IMR-90 (cell line): ENCODE measurements around the gene SLC1A7. TPM values are rescaled to one million over a fixed set of nuclear protein-coding genes. Genes with fewer than 3 reads are reported as not detected.

Source experiments
- ATAC-seq: fragments of 200-7000 bp; cut with Tn5 transposase; 2 replicates; pipeline ENCODE4 v1.9.1; 2020; ENCODE audit warnings: low read depth, mild to moderate bottlenecking, moderate library complexity
- BruUV-seq: library from RNA; stranded (reverse); fragments of 400-500 nt; replicated peaks from 2 replicates; lab custom pipeline; 2021; lab: Mats Ljungman, UMichigan
- CTCF ChIA-PET: fragments of 300-600 bp; formaldehyde crosslinking; extraction: SDS; loops from one replicate; lab custom pipeline; 2021; ENCODE audit warnings: antibody characterized with exemption; lab: Yijun Ruan, JAX
- POLR2A ChIA-PET: fragments of 300-600 bp; sonication (Branson Sonifier 250); formaldehyde crosslinking; loops from one replicate; lab custom pipeline; 2022; ENCODE audit warnings: antibody characterized with exemption; ENCODE audit not compliant: unreplicated experiment; lab: Charles Lee
- DNase-seq: peaks from one replicate; pipeline ENCODE4 v3.0.0; 2013
- H2AFZ ChIP-seq: replicated peaks from 2 replicates; pipeline ENCODE3; 2013; ENCODE audit warnings: low read length, mild to moderate bottlenecking; ENCODE audit not compliant: poor library complexity
- H2AK5ac ChIP-seq: 2 replicates; pipeline ENCODE4 v1.6.1; 2013; ENCODE audit warnings: low read depth, low read length, inconsistent platforms
- H2AK9ac ChIP-seq: replicated peaks from 2 replicates; pipeline ENCODE3; 2013; ENCODE audit warnings: mild to moderate bottlenecking, low read depth, low read length, moderate library complexity; ENCODE audit not compliant: poor library complexity
- H2BK120ac ChIP-seq: 2 replicates; pipeline ENCODE4 v1.6.1; 2013; ENCODE audit warnings: low read depth, low read length, inconsistent platforms
- H2BK15ac ChIP-seq: 3 replicates; pipeline ENCODE4 v1.6.1; 2013; ENCODE audit warnings: low read depth, low read length, inconsistent platforms
- H2BK20ac ChIP-seq: 2 replicates; pipeline ENCODE4 v1.6.1; 2013; ENCODE audit warnings: low read depth, mild to moderate bottlenecking, inconsistent platforms, low read length, moderate library complexity
- H2BK5ac ChIP-seq: 2 replicates; pipeline ENCODE4 v1.6.1; 2013; ENCODE audit warnings: mild to moderate bottlenecking, low read depth, low read length, inconsistent platforms; ENCODE audit not compliant: poor library complexity, severe bottlenecking
- H3K14ac ChIP-seq: replicated peaks from 2 replicates; pipeline ENCODE4 v1.6.1; 2013; ENCODE audit warnings: low read depth, low read length, inconsistent platforms
- H3K18ac ChIP-seq: 2 replicates; pipeline ENCODE4 v1.6.1; 2013; ENCODE audit warnings: low read depth, low read length, control low read depth
- H3K23ac ChIP-seq: 2 replicates; pipeline ENCODE4 v1.6.1; 2013; ENCODE audit warnings: low read depth, low read length, inconsistent platforms
- H3K27ac ChIP-seq: 2 replicates; pipeline ENCODE4 v1.5.1; 2013; ENCODE audit warnings: mild to moderate bottlenecking, control low read depth, low read length; ENCODE audit not compliant: insufficient read depth
- H3K27me3 ChIP-seq: 2 replicates; pipeline ENCODE4 v1.6.1; 2013; ENCODE audit warnings: low read length; ENCODE audit not compliant: control insufficient read depth, insufficient read depth
- H3K36me3 ChIP-seq: 2 replicates; pipeline ENCODE4 v1.6.1; 2013; ENCODE audit warnings: low read length, mixed read lengths; ENCODE audit not compliant: control insufficient read depth, insufficient read depth
- H3K4ac ChIP-seq: 2 replicates; pipeline ENCODE4 v1.6.1; 2013; ENCODE audit warnings: low read depth, low read length, inconsistent platforms
- H3K4me1 ChIP-seq: 2 replicates; pipeline ENCODE4 v1.6.1; 2013; ENCODE audit warnings: low read length, mixed read lengths; ENCODE audit not compliant: control insufficient read depth, insufficient read depth
- H3K4me2 ChIP-seq: 2 replicates; pipeline ENCODE4 v1.6.1; 2013; ENCODE audit warnings: low read depth, mild to moderate bottlenecking, control low read depth, low read length, moderate library complexity
- H3K4me3 ChIP-seq: 2 replicates; pipeline ENCODE4 v1.5.1; 2013; ENCODE audit warnings: low read depth, mild to moderate bottlenecking, control low read depth, low read length, moderate library complexity; ENCODE audit not compliant: insufficient read depth
- H3K56ac ChIP-seq: 2 replicates; pipeline ENCODE4 v1.6.1; 2013; ENCODE audit warnings: low read length, inconsistent platforms; ENCODE audit not compliant: insufficient read depth; ENCODE audit errors: extremely low read depth
- H3K79me1 ChIP-seq, 2 experiments: 2 replicates each; pipeline ENCODE4 v1.6.1; 2013; ENCODE audit warnings: low read length in 2 of 2, inconsistent platforms in 1 of 2, low read depth in 1 of 2
- H3K9ac ChIP-seq: 2 replicates; pipeline ENCODE4 v1.6.1; 2013; ENCODE audit warnings: low read depth, low read length, control low read depth
- H3K9me1 ChIP-seq: 2 replicates; pipeline ENCODE4 v1.6.1; 2013; ENCODE audit warnings: low read length, inconsistent platforms; ENCODE audit not compliant: insufficient read depth
- H3K9me3 ChIP-seq: 2 replicates; pipeline ENCODE4 v1.6.1; 2013; ENCODE audit warnings: low read length; ENCODE audit not compliant: control insufficient read depth, insufficient read depth
- H4K20me1 ChIP-seq: 2 replicates; pipeline ENCODE4 v1.6.1; 2013; ENCODE audit warnings: low read length, inconsistent platforms; ENCODE audit not compliant: insufficient read depth
- H4K5ac ChIP-seq: 2 replicates; pipeline ENCODE4 v1.6.1; 2013; ENCODE audit warnings: mild to moderate bottlenecking, low read depth, low read length, control low read depth
- H4K8ac ChIP-seq, 2 experiments: 2 replicates each; pipeline ENCODE4 v1.6.1; 2013; ENCODE audit warnings: low read depth in 2 of 2, low read length in 2 of 2, control low read depth in 1 of 2, inconsistent platforms in 1 of 2
- H4K91ac ChIP-seq: 2 replicates; pipeline ENCODE4 v1.6.1; 2013; ENCODE audit warnings: low read depth, low read length, inconsistent platforms; ENCODE audit not compliant: insufficient read depth
- BHLHE40 ChIP-seq: fragments of 150-350 bp; IDR thresholded peaks from 2 replicates; pipeline ENCODE4 v1.6.1; 2016; ENCODE audit warnings: mild to moderate bottlenecking, low read depth, low read length
- CEBPB ChIP-seq: IDR thresholded peaks from 2 replicates; pipeline ENCODE4 v1.6.1; 2012; ENCODE audit warnings: low read depth, low read length, improper control_type of control experiment
- CHD1 ChIP-seq: IDR thresholded peaks from 2 replicates; pipeline ENCODE4 v1.6.1; 2012; ENCODE audit warnings: low read depth, low read length, improper control_type of control experiment
- CTCF ChIP-seq: conservative IDR thresholded peaks from 2 replicates; pipeline ENCODE4 v1.5.1; 2012; ENCODE audit warnings: mild to moderate bottlenecking, low read depth, low read length, improper control_type of control experiment
- ELK1 ChIP-seq: fragments of 150-350 bp; IDR thresholded peaks from 2 replicates; pipeline ENCODE4 v1.6.1; 2016; ENCODE audit warnings: low read depth, mild to moderate bottlenecking, low read length, moderate library complexity, borderline replicate concordance
- FOS ChIP-seq: fragments of 150-350 bp; IDR thresholded peaks from 2 replicates; pipeline ENCODE4 v1.6.1; 2016; ENCODE audit warnings: low read depth, low read length
- MAFK ChIP-seq: IDR thresholded peaks from 2 replicates; pipeline ENCODE4 v1.6.1; 2012; ENCODE audit warnings: low read depth, low read length, improper control_type of control experiment
- MAZ ChIP-seq: IDR thresholded peaks from 2 replicates; pipeline ENCODE4 v1.6.1; 2012; ENCODE audit warnings: low read depth, mild to moderate bottlenecking, low read length, improper control_type of control experiment, moderate library complexity, borderline replicate concordance
- MXI1 ChIP-seq: IDR thresholded peaks from 2 replicates; pipeline ENCODE4 v1.6.1; 2012; ENCODE audit warnings: low read depth, mild to moderate bottlenecking, low read length, moderate library complexity, borderline replicate concordance
- NFE2L2 ChIP-seq: fragments of 150-350 bp; IDR thresholded peaks from 2 replicates; pipeline ENCODE4 v1.6.1; 2016; ENCODE audit warnings: low read depth, mild to moderate bottlenecking, low read length
- POLR2A ChIP-seq: IDR thresholded peaks from 2 replicates; pipeline ENCODE4 v1.6.1; 2012; ENCODE audit warnings: mild to moderate bottlenecking, low read depth, low read length
- RAD21 ChIP-seq: IDR thresholded peaks from 2 replicates; pipeline ENCODE4 v1.6.1; 2012; ENCODE audit warnings: low read length, improper control_type of control experiment
- RCOR1 ChIP-seq: IDR thresholded peaks from 2 replicates; pipeline ENCODE4 v1.6.1; 2012; ENCODE audit warnings: mild to moderate bottlenecking, low read length, improper control_type of control experiment; ENCODE audit not compliant: insufficient replicate concordance
- RFX5 ChIP-seq: IDR thresholded peaks from 2 replicates; pipeline ENCODE4 v1.8.0; 2012; ENCODE audit warnings: low read depth, mild to moderate bottlenecking, low read length, moderate library complexity
- SMC3 ChIP-seq: fragments of 150-350 bp; IDR thresholded peaks from 2 replicates; pipeline ENCODE4 v1.6.1; 2016; ENCODE audit warnings: low read depth, mild to moderate bottlenecking, antibody characterized with exemption, low read length, moderate library complexity
- USF2 ChIP-seq: fragments of 150-350 bp; IDR thresholded peaks from 2 replicates; pipeline ENCODE4 v1.6.1; 2017; ENCODE audit warnings: mild to moderate bottlenecking, antibody characterized with exemption, low read length, low read depth
- WGBS, 2 experiments: methylation state at CpG; one replicate each; pipeline versions ENCODE4 v1.1.5 to v1.1.7; 2013; ENCODE audit warnings: missing lambda C conversion rate in 2 of 2; ENCODE audit not compliant: insufficient read length in 1 of 2; ENCODE audit errors: extremely low coverage in 2 of 2; 5-methylcytosine and 5-hydroxymethylcytosine counted together
- dilution Hi-C: fragments of 300-500 bp; cut with HindIII; formaldehyde crosslinking; loops from one replicate; pipeline ENCODE4 v1.14.3; 2018; ENCODE audit warnings: low sequenced_read_pairs; ENCODE audit not compliant: unreplicated experiment
- in situ Hi-C: fragments of 300-500 bp; cut with MboI; formaldehyde crosslinking; loops from 3 replicates; pipeline ENCODE4 v1.14.3; 2019; ENCODE audit warnings: low sequenced_read_pairs, inconsistent platforms, mixed read lengths
- intact Hi-C: fragments of 100-400 bp; cut with micrococcal nuclease; formaldehyde crosslinking; loops from 2 replicates; pipeline ENCODE4 v1.10.0; 2022
- polyA plus RNA-seq, 3 experiments: library from polyadenylated mRNA; depleted of rRNA; stranded (reverse); fragments of >200 nt; gene quantifications; 2 replicates each; pipeline ENCODE4 v1.2.3, GENCODE V29; 2012; ENCODE audit warnings: low replicate concordance in 1 of 3
- total RNA-seq: library from RNA; depleted of rRNA; stranded (reverse); fragments of >200 nt; gene quantifications from 2 replicates; pipeline ENCODE4 v1.2.3, GENCODE V29; 2012

Gene SLC1A7
- total and polyA plus RNA-seq, 2 of the 4 experiments (the other 2 are of a cell fraction), result 0.05 TPM; not detected in 1

GRCh38 chr1:53080769-53081168, 61.7 kb downstream of the SLC1A7 start:
- Histone ChIP-seq H3K14ac (no peak overlapping the region), H3K23ac (no peak overlapping the region), H3K9me1 (no peaks in the 10 kb centered on the region; the same call in 1 of the 2 replicates), H3K4ac (no peak overlapping the region), H2AFZ (no peak overlapping the region), H2AK9ac (no peak overlapping the region), H2AK5ac (no peak overlapping the region), H2BK5ac (no peak overlapping the region), H2BK20ac (no peak overlapping the region), H4K8ac (no peak overlapping the region), H3K27ac (no peak overlapping the region), H3K79me1 (no peaks in the 10 kb centered on the region), H3K36me3 (peaks cover 35% of the 10 kb centered on the region), H3K9ac (no peak overlapping the region), H3K18ac (no peak overlapping the region), H4K5ac (no peak overlapping the region), H3K4me1 (no peaks in the 10 kb centered on the region; the same call in 1 of the 2 replicates), H3K56ac (no peak overlapping the region), H3K9me3 (no peaks in the 10 kb centered on the region), H4K91ac (no peak overlapping the region), H3K4me2 (no peak overlapping the region), H2BK15ac (no peak overlapping the region), H3K27me3 (no peaks in the 10 kb centered on the region), H2BK120ac (no peak overlapping the region), H3K4me3 (no peak overlapping the region), H4K20me1 (no peaks in the 10 kb centered on the region)
- no TSS peak for BruUV-seq
- ChIA-PET POLR2A (no interaction called here), CTCF (no interaction called here)
- dilution Hi-C loops (no loop called here), in situ Hi-C loops (no loop called here), intact Hi-C loops (no loop called here)
- ATAC-seq, result no peak
- DNase-seq, result no peak
- WGBS, 2 experiments, result 88% methylated on average over 10 of the region's 15 CpGs; no CpG with 5 or more reads in 1 of the 2 experiments
- TF ChIP-seq MAFK (no peak), ELK1 (no peak), SMC3 (no peak), MXI1 (no peak), CTCF (no peak), BHLHE40 (no peak), CHD1 (no peak), RFX5 (no peak), NFE2L2 (no peak), FOS (no peak), POLR2A (no peak), RAD21 (no peak), RCOR1 (no peak), CEBPB (no peak), MAZ (no peak), USF2 (no peak)
